H1 (cell line): ENCODE results near the gene RFPL1.

Source experiments
- CBX5 ChIP-seq: fragments of 300-800, 300-1000 bp; sonication (generic); IDR thresholded peaks from 2 replicates; pipeline ENCODE4 v1.7.1; 2016; ENCODE audit warnings: antibody characterized with exemption, low read length, low read depth
- CHD1 ChIP-seq: IDR thresholded peaks from 2 replicates; pipeline ENCODE4 v1.6.1; 2012; ENCODE audit warnings: low read depth, low read length, improper control_type of control experiment
- CTCF ChIP-seq, 3 experiments: IDR thresholded peaks; 1 replicate in 2 of 3; 2 replicates in 1 of 3; pipeline versions ENCODE4 v1.5.1 to v1.6.1; 2011; ENCODE audit warnings: low read length in 3 of 3, mild to moderate bottlenecking in 3 of 3, inconsistent platforms in 2 of 3, low read depth in 1 of 3, moderate library complexity in 1 of 3; ENCODE audit not compliant: insufficient read depth in 1 of 3; ENCODE audit errors: control extremely low read depth in 1 of 3
- JUN ChIP-seq: IDR thresholded peaks from 2 replicates; pipeline ENCODE4 v1.6.1; 2011; ENCODE audit warnings: low read depth, mild to moderate bottlenecking, improper control_type of control experiment, low read length
- JUND ChIP-seq: IDR thresholded peaks from 2 replicates; pipeline ENCODE4 v1.6.1; 2011; ENCODE audit warnings: mild to moderate bottlenecking, improper control_type of control experiment, low read length
- POLR2A ChIP-seq, 2 experiments: IDR thresholded peaks; 1 replicate in 1 of 2; 2 replicates in 1 of 2; pipeline ENCODE4 v1.6.1; 2011; ENCODE audit warnings: low read depth in 2 of 2, low read length in 2 of 2, mild to moderate bottlenecking in 2 of 2; ENCODE audit errors: control extremely low read depth in 1 of 2
- RAD21 ChIP-seq, 2 experiments: IDR thresholded peaks in 1 of 2; conservative IDR thresholded peaks in 1 of 2; 2 replicates each; pipeline ENCODE4 v1.6.1; 2011; ENCODE audit warnings: low read depth in 2 of 2, low read length in 2 of 2, improper control_type of control experiment in 1 of 2, inconsistent platforms in 1 of 2, mild to moderate bottlenecking in 1 of 2, moderate library complexity in 1 of 2
- RFX5 ChIP-seq: IDR thresholded peaks from 2 replicates; pipeline ENCODE4 v1.6.1; 2011; ENCODE audit warnings: low read depth, low read length, improper control_type of control experiment, borderline replicate concordance
- SAP30 ChIP-seq: fragments of 300-600 bp; sonication (generic); IDR thresholded peaks from 2 replicates; pipeline ENCODE4 v1.7.1; 2012; ENCODE audit warnings: low read length, moderate library complexity, mild to moderate bottlenecking, inconsistent platforms; ENCODE audit not compliant: insufficient read depth, insufficient replicate concordance
- SIN3A ChIP-seq, 2 experiments: IDR thresholded peaks in 1 of 2; conservative IDR thresholded peaks in 1 of 2; 2 replicates each; pipeline ENCODE4 v1.6.1; 2011 to 2012; ENCODE audit warnings: low read length in 2 of 2, improper control_type of control experiment in 1 of 2, low read depth in 1 of 2, mild to moderate bottlenecking in 1 of 2
- SIRT6 ChIP-seq: IDR thresholded peaks from one replicate; pipeline ENCODE4 v1.7.1; 2012; ENCODE audit warnings: low read length, inconsistent platforms
- SRF ChIP-seq: IDR thresholded peaks from 2 replicates; pipeline ENCODE4 v1.6.1; 2011; ENCODE audit warnings: mild to moderate bottlenecking, low read depth, low read length, moderate library complexity
- SUZ12 ChIP-seq: fragments of 200-600 bp; sonication (generic); IDR thresholded peaks from 2 replicates; pipeline ENCODE4 v1.6.1; 2012; ENCODE audit warnings: mild to moderate bottlenecking, inconsistent platforms, low read length, moderate library complexity, mixed read lengths
- TBP ChIP-seq: IDR thresholded peaks from 2 replicates; pipeline ENCODE4 v1.6.1; 2011; ENCODE audit warnings: low read depth, low read length, improper control_type of control experiment

DNA sequence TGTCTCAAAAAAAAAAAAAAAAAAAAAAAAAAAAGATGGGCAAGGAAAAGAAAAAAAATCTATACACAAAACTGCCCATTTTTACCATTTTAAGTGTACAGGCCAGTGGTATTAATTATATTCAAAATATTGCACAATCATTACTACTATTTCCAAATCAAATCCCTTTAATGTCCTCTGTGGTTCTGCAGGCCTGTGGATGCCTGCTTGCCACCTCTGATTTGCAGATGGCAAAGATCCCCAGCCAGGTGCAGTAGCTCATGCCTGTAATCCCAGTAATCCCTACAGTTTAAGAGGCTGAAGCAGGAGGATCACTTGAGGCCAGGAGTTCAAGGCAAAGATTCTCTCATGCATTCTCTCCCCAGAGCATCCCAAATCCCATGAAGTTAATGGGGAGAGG lies 20.2 kb downstream of the RFPL1 start:
- no peak for TF ChIP-seq CTCF (IDR thresholded peaks at IDR 0.05; ENCODE audit: control extremely low read depth in 1 of 3, insufficient read depth in 1 of 3, low read depth in 1 of 3, low read length in 3 of 3)
- no peak for TF ChIP-seq SIRT6
- no peak for TF ChIP-seq POLR2A (IDR thresholded peaks at IDR 0.05; ENCODE audit: control extremely low read depth in 1 of 2, low read depth in 2 of 2, low read length in 2 of 2)
- no peak for TF ChIP-seq CBX5
- TF ChIP-seq RAD21 (IDR thresholded peaks at IDR 0.05 in 1 of 2, conservative IDR thresholded peaks at IDR 0.05 in 1 of 2; ENCODE audit: low read depth in 2 of 2, low read length in 2 of 2) = no peak
- no peak for TF ChIP-seq CHD1
- TF ChIP-seq SRF = no peak
- TF ChIP-seq TBP = no peak
- no peak for TF ChIP-seq SAP30
- TF ChIP-seq JUND = no peak
- TF ChIP-seq RFX5 = no peak
- no peak for TF ChIP-seq SIN3A (conservative IDR thresholded peaks at IDR 0.05 in 1 of 2, IDR thresholded peaks at IDR 0.05 in 1 of 2; ENCODE audit: low read depth in 1 of 2, low read length in 2 of 2)
- no peak for TF ChIP-seq SUZ12
- TF ChIP-seq JUN = no peak
